Measurements from ENCODE around the gene PDE4D. TPM values are rescaled to one million over a fixed set of nuclear protein-coding genes. Genes with fewer than 3 reads are reported as not detected.

PDE4D gene
- total and polyA plus RNA-seq, 2 donors (not counting 3 experiments of a cell fraction or from before 2014, with no cell fraction given), result 34.5 to 51.2 TPM

GRCh38 chr5:59772206-59772605 lies 121.3 kb downstream of the PDE4D start:
- BruUV-seq (replicated peaks), result no TSS peak
- Histone ChIP-seq H2AFZ (ENCODE audit: low read depth, low read length) (no peak overlapping the region), H3K9ac (replicated peaks; ENCODE audit: extremely low read depth, insufficient read depth, low read length) (no peak overlapping the region), H3K4me1 (ENCODE audit: control insufficient read depth, extremely low read depth, insufficient read depth, low read length) (peaks cover 15% of the 10 kb centered on the region), H3K27me3 (ENCODE audit: control insufficient read depth in 2 of 2, insufficient read depth in 2 of 2, low read length in 2 of 2) (no peaks in the 10 kb centered on the region), H3K9me1 (replicated peaks; ENCODE audit: control insufficient read depth, extremely low read depth, insufficient read depth, low read length) (no peaks in the 10 kb centered on the region), H3K36me3 (ENCODE audit: control insufficient read depth in 2 of 2, extremely low read depth in 1 of 2, insufficient read depth in 2 of 2, low read length in 2 of 2) (no peaks in the 10 kb centered on the region), H3K9me3 (replicated peaks; ENCODE audit: control insufficient read depth, insufficient read depth, low read length) (no peaks in the 10 kb centered on the region), H3K4me2 (ENCODE audit: insufficient read depth, low read length) (no peak overlapping the region), H3K27ac (ENCODE audit: insufficient read depth, low read depth, low read length) (no peak overlapping the region), H3K79me2 (ENCODE audit: control insufficient read depth, insufficient read depth, low read length) (peaks cover 12% of the 10 kb centered on the region), H3K4me3 (replicated peaks in 1 of 3; ENCODE audit: insufficient read depth in 1 of 3, low read depth in 1 of 3, low read length in 3 of 3) (no peak overlapping the region), H4K20me1 (replicated peaks; ENCODE audit: control insufficient read depth, extremely low read depth, insufficient read depth, low read length) (no peaks in the 10 kb centered on the region)
- POLR2A ChIA-PET, result interaction anchor here (0.7 kb wide), 1 partner anchor 18 kb away, joined by 3 read pairs; no protein-coding TSS in a partner anchor
- intact Hi-C loops (cut with micrococcal nuclease), result no loop called here
- FAIRE-seq (no peak), DNase-seq (ENCODE audit: low read depth, low spot score) (no peak)
- CTCF ChIA-PET, result interaction anchor here (1.1 kb wide), 1 partner anchor 29 kb away, joined by 3 read pairs; no protein-coding TSS in a partner anchor
- dilution Hi-C loops (cut with MboI; ENCODE audit: extremely low pct_ligation_motif_present, low sequenced_read_pairs), result no loop called here
- TF ChIP-seq, protein P1, sequence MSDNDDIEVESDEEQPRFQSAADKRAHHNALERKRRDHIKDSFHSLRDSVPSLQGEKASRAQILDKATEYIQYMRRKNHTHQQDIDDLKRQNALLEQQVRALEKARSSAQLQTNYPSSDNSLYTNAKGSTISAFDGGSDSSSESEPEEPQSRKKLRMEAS (IDR thresholded peaks at IDR 0.05; ENCODE audit: insufficient read depth, insufficient read length), result no peak
- TF ChIP-seq JUN (IDR thresholded peaks at IDR 0.05; ENCODE audit: borderline replicate concordance, insufficient read depth, insufficient read length, low read depth), result no peak

DNA sequence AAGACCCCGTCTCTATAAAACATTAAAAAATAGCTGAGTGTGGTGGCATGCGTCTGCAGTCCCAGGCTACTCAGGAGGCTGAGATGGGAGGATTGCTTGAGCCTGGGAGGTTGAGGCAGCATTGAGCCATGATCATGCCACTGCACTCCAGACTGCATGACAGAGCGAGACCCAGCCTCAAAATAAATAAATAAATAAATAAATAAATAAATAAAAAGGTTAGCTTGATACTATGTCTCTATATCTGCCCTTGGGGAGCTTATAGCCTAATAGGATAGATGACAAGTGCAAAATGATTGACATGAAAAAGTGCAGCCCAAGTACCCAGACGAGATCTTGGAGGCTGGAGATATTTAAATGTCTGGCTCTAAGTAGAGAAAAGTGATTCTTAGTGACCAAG lies 122.6 kb downstream of the PDE4D start:
- dilution Hi-C loops (cut with MboI; ENCODE audit: extremely low pct_ligation_motif_present, low sequenced_read_pairs) (no loop called here), intact Hi-C loops (cut with micrococcal nuclease) (no loop called here)
- no peaks in the 10 kb centered on the region for H3K9me1 ChIP-seq (replicated peaks; ENCODE audit: control insufficient read depth, extremely low read depth, insufficient read depth, low read length)
- no peaks in the 10 kb centered on the region for H3K36me3 ChIP-seq (ENCODE audit: control insufficient read depth in 2 of 2, extremely low read depth in 1 of 2, insufficient read depth in 2 of 2, low read length in 2 of 2)
- TF ChIP-seq MYC (IDR thresholded peaks at IDR 0.05; ENCODE audit: low read depth, low read length), result no peak
- TF ChIP-seq FOS (IDR thresholded peaks at IDR 0.05; ENCODE audit: borderline replicate concordance, insufficient read depth, low read length), result no peak
- no peak for TF ChIP-seq POLR2A (IDR thresholded peaks at IDR 0.05; ENCODE audit: low read depth, low read length)
- TF ChIP-seq POLR2AphosphoS5 (IDR thresholded peaks at IDR 0.05; ENCODE audit: insufficient read depth, low read depth, low read length), result no peak
- no peak for TF ChIP-seq EZH2 (IDR thresholded peaks at IDR 0.05; ENCODE audit: borderline replicate concordance, low read depth, low read length, severe bottlenecking)
- no peak overlapping the region for H3K4me2 ChIP-seq (ENCODE audit: insufficient read depth, low read length)
- FAIRE-seq, result no peak
- H4K20me1 ChIP-seq (replicated peaks; ENCODE audit: control insufficient read depth, extremely low read depth, insufficient read depth, low read length), result no peaks in the 10 kb centered on the region
- ChIA-PET CTCF (no interaction called here), POLR2A (no interaction called here)
- H3K27me3 ChIP-seq (ENCODE audit: control insufficient read depth in 2 of 2, insufficient read depth in 2 of 2, low read length in 2 of 2), result no peaks in the 10 kb centered on the region
- H3K9ac ChIP-seq (replicated peaks; ENCODE audit: extremely low read depth, insufficient read depth, low read length), result no peak overlapping the region
- H3K9me3 ChIP-seq (replicated peaks; ENCODE audit: control insufficient read depth, insufficient read depth, low read length), result no peaks in the 10 kb centered on the region
- peaks cover 24% of the 10 kb centered on the region for H3K4me1 ChIP-seq (ENCODE audit: control insufficient read depth, extremely low read depth, insufficient read depth, low read length)
- DNase-seq (ENCODE audit: low read depth, low spot score), result no peak
- no peak overlapping the region for H3K27ac ChIP-seq (ENCODE audit: insufficient read depth, low read depth, low read length)
- no TSS peak for BruUV-seq (replicated peaks)
- peaks cover 23% of the 10 kb centered on the region for H3K79me2 ChIP-seq (ENCODE audit: control insufficient read depth, insufficient read depth, low read length)
- H3K4me3 ChIP-seq (replicated peaks in 1 of 3; ENCODE audit: insufficient read depth in 1 of 3, low read depth in 1 of 3, low read length in 3 of 3), result no peak overlapping the region
- H2AFZ ChIP-seq (ENCODE audit: low read depth, low read length), result no peak overlapping the region

Data from endothelial cell of umbilical vein (primary cell).